OCI-LY3 (cell line): Measurements from ENCODE around the gene TYW1.

ENCODE experiments used
- EZH2phosphoT487 ChIP-seq: fragments of 200-600 bp; shearing (Covaris generic); IDR thresholded peaks from 2 replicates; pipeline ENCODE4 v1.6.1; 2018; ENCODE audit warnings: antibody characterized with exemption, mixed run types, low read depth
- TF ChIP-seq, protein P1 (sequence below): fragments of 200-600, 300-600 bp; sonication (generic); IDR thresholded peaks from 2 replicates; pipeline ENCODE4 v1.5.1; 2014; ENCODE audit warnings: antibody characterized with exemption, low read length, low read depth

DNA sequence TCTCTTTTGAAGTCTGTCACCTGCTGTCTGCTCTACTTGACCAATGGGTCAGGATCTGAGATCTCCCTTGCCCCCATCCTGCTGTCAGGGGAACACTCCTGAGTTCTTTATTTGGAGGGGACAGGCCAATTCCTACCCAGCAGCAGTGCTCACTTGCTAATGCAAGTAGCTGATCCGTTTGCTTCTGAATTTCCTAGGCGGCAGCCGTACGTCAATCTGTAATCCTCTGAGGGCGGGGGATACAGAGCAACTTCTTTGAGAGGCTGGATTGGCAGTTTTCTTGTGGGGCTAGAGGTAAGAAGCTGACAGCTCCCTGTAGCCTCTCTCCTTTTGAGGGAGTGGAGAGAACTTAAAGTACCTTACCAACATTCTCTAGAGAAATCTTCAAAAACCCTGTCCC, 36.6 kb downstream of the TYW1 start:
- TF ChIP-seq, protein P1, sequence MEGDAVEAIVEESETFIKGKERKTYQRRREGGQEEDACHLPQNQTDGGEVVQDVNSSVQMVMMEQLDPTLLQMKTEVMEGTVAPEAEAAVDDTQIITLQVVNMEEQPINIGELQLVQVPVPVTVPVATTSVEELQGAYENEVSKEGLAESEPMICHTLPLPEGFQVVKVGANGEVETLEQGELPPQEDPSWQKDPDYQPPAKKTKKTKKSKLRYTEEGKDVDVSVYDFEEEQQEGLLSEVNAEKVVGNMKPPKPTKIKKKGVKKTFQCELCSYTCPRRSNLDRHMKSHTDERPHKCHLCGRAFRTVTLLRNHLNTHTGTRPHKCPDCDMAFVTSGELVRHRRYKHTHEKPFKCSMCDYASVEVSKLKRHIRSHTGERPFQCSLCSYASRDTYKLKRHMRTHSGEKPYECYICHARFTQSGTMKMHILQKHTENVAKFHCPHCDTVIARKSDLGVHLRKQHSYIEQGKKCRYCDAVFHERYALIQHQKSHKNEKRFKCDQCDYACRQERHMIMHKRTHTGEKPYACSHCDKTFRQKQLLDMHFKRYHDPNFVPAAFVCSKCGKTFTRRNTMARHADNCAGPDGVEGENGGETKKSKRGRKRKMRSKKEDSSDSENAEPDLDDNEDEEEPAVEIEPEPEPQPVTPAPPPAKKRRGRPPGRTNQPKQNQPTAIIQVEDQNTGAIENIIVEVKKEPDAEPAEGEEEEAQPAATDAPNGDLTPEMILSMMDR, result no peak
- no peak for TF ChIP-seq EZH2phosphoT487
